SK-N-SH (cell line): ENCODE data around the gene SCNN1G. TPM values are rescaled to one million over a fixed set of nuclear protein-coding genes. Genes with fewer than 3 reads are reported as not detected.

Experiments
- CTCF ChIA-PET: fragments of 300-600, 350-600 bp; formaldehyde crosslinking; extraction: SDS; loops from one replicate; lab custom pipeline; 2021; lab: Yijun Ruan, JAX
- POLR2A ChIA-PET: fragments of 350-600 bp; sonication (Branson Sonifier 250); formaldehyde crosslinking; extraction: SDS; loops from one replicate; lab custom pipeline; 2020; ENCODE audit warnings: antibody characterized with exemption, inconsistent platforms; lab: Yijun Ruan, JAX
- DNase-seq: peaks from one replicate; pipeline ENCODE4 v3.0.0; 2012
- H2AFZ ChIP-seq: fragments of 200-600 bp; sonication (generic); 2 replicates; pipeline ENCODE4 v1.8.1; 2016; ENCODE audit warnings: antibody characterized with exemption, mild to moderate bottlenecking, low read depth
- H3F3A ChIP-seq: fragments of 200-600 bp; sonication (generic); replicated peaks from 2 replicates; pipeline ENCODE3; 2016; ENCODE audit warnings: antibody characterized with exemption, mild to moderate bottlenecking; ENCODE audit not compliant: insufficient read depth
- H3K27ac ChIP-seq, 2 experiments: fragments of 200-500 bp in 1 of 2; fragments of 200-600 bp in 1 of 2; sonication (Bioruptor generic) in 1 of 2; sonication (generic), shearing (Covaris generic) in 1 of 2; 2 replicates each; pipeline versions ENCODE4 v1.5.1 to v1.6.1; 2014 to 2016; ENCODE audit warnings: low read depth in 2 of 2, inconsistent platforms in 1 of 2, low read length in 1 of 2, mild to moderate bottlenecking in 1 of 2, mixed read lengths in 1 of 2
- H3K27me3 ChIP-seq: fragments of 200-600 bp; sonication (generic), shearing (Covaris generic); 2 replicates; pipeline ENCODE4 v1.6.1; 2016; ENCODE audit warnings: mixed run types; ENCODE audit not compliant: insufficient read depth
- H3K36me3 ChIP-seq, 2 experiments: fragments of 200-500 bp in 1 of 2; fragments of 200-600 bp in 1 of 2; sonication (Bioruptor generic) in 1 of 2; sonication (generic) in 1 of 2; replicated peaks in 1 of 2; 2 replicates each; pipeline versions ENCODE3 to v1.5.1; 2014 to 2016; ENCODE audit warnings: low read length in 1 of 2, mild to moderate bottlenecking in 1 of 2; ENCODE audit not compliant: insufficient read depth in 2 of 2, control insufficient read depth in 1 of 2
- H3K4me1 ChIP-seq, 2 experiments: fragments of 200-500 bp in 1 of 2; fragments of 200-600 bp in 1 of 2; sonication (Bioruptor generic) in 1 of 2; sonication (generic), shearing (Covaris generic) in 1 of 2; 2 replicates each; pipeline versions ENCODE4 v1.5.1 to v1.6.1; 2014 to 2016; ENCODE audit warnings: low read depth in 1 of 2, low read length in 1 of 2, mixed run types in 1 of 2; ENCODE audit not compliant: insufficient read depth in 2 of 2, control insufficient read depth in 1 of 2
- H3K4me2 ChIP-seq: fragments of 200-600 bp; sonication (generic), shearing (Covaris generic); 2 replicates; pipeline ENCODE4 v1.6.1; 2017; ENCODE audit warnings: mixed run types
- H3K4me3 ChIP-seq, 2 experiments: fragments of 200-500 bp in 1 of 2; fragments of 200-600 bp in 1 of 2; sonication (Bioruptor generic) in 1 of 2; sonication (generic), shearing (Covaris generic) in 1 of 2; 2 replicates each; pipeline versions ENCODE4 v1.5.1 to v1.8.1; 2014 to 2016; ENCODE audit warnings: low read depth in 2 of 2, inconsistent platforms in 1 of 2, low read length in 1 of 2, mild to moderate bottlenecking in 1 of 2, mixed read lengths in 1 of 2, moderate library complexity in 1 of 2
- H3K79me2 ChIP-seq: fragments of 200-600 bp; sonication (generic); 2 replicates; pipeline ENCODE4 v1.8.1; 2017; ENCODE audit warnings: mild to moderate bottlenecking; ENCODE audit not compliant: insufficient read depth
- H3K9ac ChIP-seq: fragments of 200-600 bp; sonication (generic); 2 replicates; pipeline ENCODE4 v1.6.1; 2017; ENCODE audit warnings: mixed run types
- H3K9me2 ChIP-seq: fragments of 200-600 bp; sonication (generic); 2 replicates; pipeline ENCODE4 v1.6.1; 2017; ENCODE audit warnings: mixed run types
- H3K9me3 ChIP-seq: fragments of 200-600 bp; sonication (generic); 2 replicates; pipeline ENCODE4 v1.6.1; 2017; ENCODE audit warnings: mixed run types, mild to moderate bottlenecking, moderate library complexity
- H4K20me1 ChIP-seq: fragments of 200-600 bp; sonication (generic); 2 replicates; pipeline ENCODE4 v1.6.1; 2017; ENCODE audit warnings: mild to moderate bottlenecking, mixed run types; ENCODE audit not compliant: insufficient read depth
- CHD2 ChIP-seq: fragments of 150-350 bp; IDR thresholded peaks from 2 replicates; pipeline ENCODE4 v1.6.1; 2018; ENCODE audit warnings: low read length; ENCODE audit not compliant: partially characterized antibody
- ELF1 ChIP-seq: IDR thresholded peaks from 2 replicates; pipeline ENCODE4 v1.4.0; 2012
- EP300 ChIP-seq, 2 experiments: IDR thresholded peaks; 2 replicates each; pipeline versions ENCODE4 v1.4.0 to v1.6.1; 2012; ENCODE audit warnings: borderline replicate concordance in 1 of 2, low read depth in 1 of 2, low read length in 1 of 2
- EZH2phosphoT487 ChIP-seq: fragments of 200-600 bp; sonication (generic); IDR thresholded peaks from 2 replicates; pipeline ENCODE4 v1.6.1; 2017; ENCODE audit warnings: low read depth, mixed run types, mild to moderate bottlenecking, antibody characterized with exemption, moderate library complexity, borderline replicate concordance
- FOSL2 ChIP-seq: IDR thresholded peaks from 2 replicates; pipeline ENCODE4 v1.4.0; 2012; ENCODE audit warnings: low read depth, mild to moderate bottlenecking, moderate library complexity, borderline replicate concordance
- FOXJ3 ChIP-seq: sonication (generic); formaldehyde crosslinking; IDR thresholded peaks from 2 replicates; pipeline ENCODE4 v1.5.1; 2020; ENCODE audit warnings: mild to moderate bottlenecking, missing genetic modification reagents
- FOXM1 ChIP-seq: IDR thresholded peaks from 2 replicates; pipeline ENCODE4 v1.4.0; 2012; ENCODE audit warnings: low read depth, mild to moderate bottlenecking
- GABPA ChIP-seq: IDR thresholded peaks from 2 replicates; pipeline ENCODE4 v1.4.0; 2012; ENCODE audit warnings: low read depth, mild to moderate bottlenecking
- GATA2 ChIP-seq: sonication (generic); formaldehyde crosslinking; IDR thresholded peaks from 2 replicates; pipeline ENCODE4 v1.5.0; 2020; ENCODE audit warnings: mild to moderate bottlenecking, missing genetic modification reagents
- IRF3 ChIP-seq: fragments of 150-350 bp; IDR thresholded peaks from 2 replicates; pipeline ENCODE4 v1.6.1; 2016; ENCODE audit warnings: mild to moderate bottlenecking, low read depth, low read length
- MXI1 ChIP-seq: IDR thresholded peaks from 2 replicates; pipeline ENCODE4 v1.6.1; 2012; ENCODE audit warnings: mild to moderate bottlenecking, low read depth, low read length, improper control_type of control experiment
- POLR2AphosphoS5 ChIP-seq: IDR thresholded peaks from 2 replicates; pipeline ENCODE4 v1.6.1; 2012; ENCODE audit warnings: low read depth, low read length
- RCOR1 ChIP-seq: fragments of 150-350 bp; IDR thresholded peaks from 2 replicates; pipeline ENCODE4 v1.6.1; 2017; ENCODE audit warnings: antibody characterized with exemption, low read length
- REST ChIP-seq: IDR thresholded peaks from 2 replicates; pipeline ENCODE4 v1.6.1; 2012; ENCODE audit warnings: mild to moderate bottlenecking, low read depth, low read length, moderate library complexity
- RXRA ChIP-seq: IDR thresholded peaks from 2 replicates; pipeline ENCODE4 v1.4.0; 2012; ENCODE audit warnings: low read depth, mild to moderate bottlenecking, borderline replicate concordance
- USF2 ChIP-seq: fragments of 150-350 bp; IDR thresholded peaks from 2 replicates; pipeline ENCODE4 v1.6.1; 2017; ENCODE audit warnings: antibody characterized with exemption, low read length, low read depth, borderline replicate concordance
- YY1 ChIP-seq: IDR thresholded peaks from 2 replicates; pipeline ENCODE4 v1.4.0; 2012; ENCODE audit warnings: low read depth, mild to moderate bottlenecking
- WGBS: methylation state at CpG from one replicate; pipeline ENCODE4 v1.1.6; 2017; ENCODE audit warnings: low lambda C conversion rate; 5-methylcytosine and 5-hydroxymethylcytosine counted together
- polyA plus RNA-seq, 3 experiments: library from polyadenylated mRNA; depleted of rRNA; stranded (reverse); fragments of >200 nt; gene quantifications; 2 replicates each; pipeline ENCODE4 v1.2.3, GENCODE V29; 2012

Gene SCNN1G
- polyA plus RNA-seq, 1 of the 3 experiments (the other 2 are of a cell fraction), result not detected

GRCh38 chr16:23134274-23134673 is 48.3 kb upstream of the SCNN1G start:
- H3K9me3 ChIP-seq, result no peaks in the 10 kb centered on the region
- POLR2A ChIA-PET, result no interaction called here
- H3K27ac ChIP-seq, result no peak overlapping the region
- H3F3A ChIP-seq, result no peaks in the 10 kb centered on the region
- no peak overlapping the region for H3K4me2 ChIP-seq
- H3K4me3 ChIP-seq, result no peak overlapping the region
- H3K27me3 ChIP-seq, result no peaks in the 10 kb centered on the region
- H3K9me2 ChIP-seq, result no peaks in the 10 kb centered on the region
- H4K20me1 ChIP-seq, result peaks cover 56% of the 10 kb centered on the region
- H3K79me2 ChIP-seq, result peaks cover 99% of the 10 kb centered on the region
- H3K9ac ChIP-seq, result no peak overlapping the region
- DNase-seq, result peak; percentile 52
- H2AFZ ChIP-seq, result no peak overlapping the region
- no peaks in the 10 kb centered on the region for H3K36me3 ChIP-seq
- 51% methylated on average over 3 of the region's 3 CpGs for WGBS
- CTCF ChIA-PET, result interaction anchor here (1.1 kb wide), 1 partner anchor 15 kb away, joined by 4 read pairs; the partner anchor contains the start of gene USP31
- H3K4me1 ChIP-seq, result peaks cover 2 to 7% of the 10 kb centered on the region in 2 experiments; a peak in 3 of 4 replicates
- TF ChIP-seq GATA2 (CRISPR knock-in tag), result peak; percentile 81
- TF ChIP-seq EP300 (IDR thresholded peaks at IDR 0.05; ENCODE audit: borderline replicate concordance in 1 of 2, low read depth in 1 of 2, low read length in 1 of 2), result no peak
- no peak for TF ChIP-seq RXRA
- peak; percentile 87 for TF ChIP-seq RCOR1
- no peak for TF ChIP-seq ELF1
- no peak for TF ChIP-seq FOXJ3
- no peak for TF ChIP-seq FOSL2
- no peak for TF ChIP-seq YY1

- Histone ChIP-seq H3F3A (no peaks in the 10 kb centered on the region), H3K4me1 (peaks cover 0 to 17% of the 10 kb centered on the region in 2 experiments; a peak in 3 of 4 replicates), H2AFZ (no peak overlapping the region), H3K79me2 (peaks cover 100% of the 10 kb centered on the region), H3K9ac (no peak overlapping the region), H3K36me3 (no peaks in the 10 kb centered on the region), H3K9me3 (no peaks in the 10 kb centered on the region), H3K4me3 (no peak overlapping the region), H3K27me3 (no peaks in the 10 kb centered on the region), H4K20me1 (peaks cover 59% of the 10 kb centered on the region), H3K27ac (no peak overlapping the region), H3K9me2 (no peaks in the 10 kb centered on the region), H3K4me2 (no peak overlapping the region)
- no peak for DNase-seq
- POLR2A ChIA-PET, result no interaction called here
- CTCF ChIA-PET, result interaction anchor here (1.2 kb wide), 1 partner anchor 44 kb away, joined by 3 read pairs; no protein-coding TSS in a partner anchor
- WGBS, result 85% methylated on average over 2 of the region's 2 CpGs
- TF ChIP-seq GABPA (no peak), CHD2 (no peak), GATA2 (CRISPR knock-in tag) (no peak)
Observed at GRCh38 chr16:23137256-23137655, 45.3 kb upstream of the SCNN1G start.

GRCh38 chr16:23137818-23138217 is 44.7 kb upstream of the SCNN1G start:
- Histone ChIP-seq H3F3A (no peaks in the 10 kb centered on the region), H3K9ac (no peak overlapping the region), H3K27me3 (no peaks in the 10 kb centered on the region), H3K4me3 (no peak overlapping the region), H3K27ac (no peak overlapping the region), H3K9me2 (no peaks in the 10 kb centered on the region), H3K36me3 (no peaks in the 10 kb centered on the region), H3K9me3 (no peaks in the 10 kb centered on the region), H2AFZ (no peak overlapping the region), H3K79me2 (peaks cover 100% of the 10 kb centered on the region), H3K4me2 (no peak overlapping the region), H4K20me1 (peaks cover 59% of the 10 kb centered on the region), H3K4me1 (peaks cover 5 to 21% of the 10 kb centered on the region in 2 experiments; a peak in 3 of 4 replicates)
- 98% methylated on average over 5 of the region's 5 CpGs for WGBS
- no peak for DNase-seq
- ChIA-PET POLR2A (no interaction called here), CTCF (no interaction called here)
- no peak for TF ChIP-seq REST
- TF ChIP-seq GABPA, result no peak
- TF ChIP-seq POLR2AphosphoS5, result no peak
- TF ChIP-seq USF2, result no peak
- no peak for TF ChIP-seq MXI1
- TF ChIP-seq IRF3, result no peak
- no peak for TF ChIP-seq EZH2phosphoT487
- TF ChIP-seq FOXM1, result no peak
